GM23338 (cell line): Measurements from ENCODE around the gene TMEM51. TPM values are rescaled to one million over a fixed set of nuclear protein-coding genes. Genes with fewer than 3 reads are reported as not detected.
"Not testable (repeated sequence)": the region's sequence is repeated elsewhere in the genome, so short reads cannot be mapped to it uniquely, and the experiment has no call there.

ENCODE experiments used
- ATAC-seq: fragments of 200-7000 bp; cut with Tn5 transposase; 3 replicates; pipeline ENCODE4 v1.9.1; 2020
- DNase-seq: peaks from one replicate; pipeline ENCODE4 v3.0.0-alpha.2; 2015; ENCODE audit warnings: low spot score
- H2AFZ ChIP-seq: fragments of 200-600 bp; sonication (generic); 2 replicates; pipeline ENCODE4 v1.8.0; 2016; ENCODE audit warnings: antibody characterized with exemption, mild to moderate bottlenecking, moderate library complexity
- H3F3A ChIP-seq: fragments of 200-600 bp; sonication (generic); replicated peaks from 2 replicates; pipeline ENCODE4 v1.8.0; 2017; ENCODE audit warnings: antibody characterized with exemption, mixed run types, low read depth
- H3K27ac ChIP-seq: fragments of 200-600 bp; sonication (generic); 2 replicates; pipeline ENCODE4 v1.6.1; 2016; ENCODE audit warnings: low read depth
- H3K27me3 ChIP-seq: fragments of 200-600 bp; sonication (generic); 2 replicates; pipeline ENCODE4 v1.8.0; 2016; ENCODE audit warnings: mild to moderate bottlenecking, mixed run types, moderate library complexity; ENCODE audit not compliant: insufficient read depth
- H3K36me3 ChIP-seq: fragments of 200-600 bp; sonication (generic); 2 replicates; pipeline ENCODE4 v1.8.0; 2016; ENCODE audit warnings: mild to moderate bottlenecking; ENCODE audit not compliant: insufficient read depth
- H3K4me1 ChIP-seq: fragments of 200-600 bp; sonication (generic); 2 replicates; pipeline ENCODE4 v1.8.0; 2016; ENCODE audit warnings: mild to moderate bottlenecking, moderate library complexity; ENCODE audit not compliant: insufficient read depth
- H3K4me2 ChIP-seq: fragments of 200-600 bp; sonication (generic); 2 replicates; pipeline ENCODE4 v1.7.1; 2017; ENCODE audit warnings: mixed run types
- H3K4me3 ChIP-seq: fragments of 200-600 bp; sonication (generic); 2 replicates; pipeline ENCODE4 v1.6.1; 2016; ENCODE audit warnings: mixed run types
- H3K79me2 ChIP-seq: fragments of 200-600 bp; sonication (generic); replicated peaks from 2 replicates; pipeline ENCODE4 v1.8.0; 2017; ENCODE audit warnings: mild to moderate bottlenecking; ENCODE audit not compliant: insufficient read depth
- H3K9me2 ChIP-seq: fragments of 200-600 bp; sonication (generic); 2 replicates; pipeline ENCODE4 v1.8.0; 2017; ENCODE audit not compliant: insufficient read depth
- H4K20me1 ChIP-seq: fragments of 200-600 bp; sonication (generic); replicated peaks from 2 replicates; pipeline ENCODE4 v1.8.0; 2017; ENCODE audit warnings: mild to moderate bottlenecking; ENCODE audit not compliant: insufficient read depth
- H3K27ac Mint-ChIP-seq: 2 replicates; pipeline ENCODE4 v1.8.0; 2020; ENCODE audit warnings: inconsistent platforms, mild to moderate bottlenecking, moderate library complexity, mixed read lengths
- H3K27me3 Mint-ChIP-seq: 3 replicates; pipeline ENCODE4 v1.8.0; 2022; ENCODE audit warnings: low read depth, mild to moderate bottlenecking, moderate library complexity, mixed read lengths, inconsistent platforms; ENCODE audit not compliant: insufficient read depth, poor library complexity
- H3K36me3 Mint-ChIP-seq: 3 replicates; pipeline ENCODE4 v1.8.0; 2021; ENCODE audit warnings: low read depth, mild to moderate bottlenecking, inconsistent platforms, moderate library complexity, mixed read lengths
- H3K4me1 Mint-ChIP-seq: 3 replicates; pipeline ENCODE4 v1.8.0; 2020; ENCODE audit warnings: mild to moderate bottlenecking, inconsistent platforms, mixed read lengths
- H3K4me3 Mint-ChIP-seq: 3 replicates; pipeline ENCODE4 v1.8.0; 2021; ENCODE audit warnings: moderate library complexity, mild to moderate bottlenecking, inconsistent platforms, mixed read lengths
- H3K9me3 Mint-ChIP-seq: 3 replicates; pipeline ENCODE4 v1.8.0; 2020; ENCODE audit warnings: moderate library complexity, mild to moderate bottlenecking, inconsistent platforms, mixed read lengths
- EZH2phosphoT487 ChIP-seq: fragments of 200-600 bp; sonication (generic); IDR thresholded peaks from one replicate; pipeline ENCODE4 v1.8.1; 2018; ENCODE audit warnings: antibody characterized with exemption; ENCODE audit not compliant: unreplicated experiment
- ZNF114 ChIP-seq: fragments of 250-450 bp; sonication (Bioruptor Pico); IDR thresholded peaks from 2 replicates; pipeline ENCODE4 v1.5.0; 2020; ENCODE audit warnings: mild to moderate bottlenecking, moderate library complexity
- polyA plus RNA-seq: library from polyadenylated mRNA; unstranded; fragments of >200 nt; fragmentation: Nextera tagmentation; extraction: Ambion mirVana; gene quantifications from 2 replicates; pipeline ENCODE4 v1.2.1, GENCODE V29; 2016
- total RNA-seq: library from RNA; depleted of rRNA; stranded (reverse); fragments of >200 nt; shearing (Covaris generic); gene quantifications from 2 replicates; pipeline ENCODE4 v1.2.3, GENCODE V29; 2014
- TF ChIP-seq, protein P1 (sequence below): IDR thresholded peaks from 2 replicates; pipeline ENCODE4 v1.6.1; 2016; ENCODE audit warnings: antibody characterized with exemption
- TF ChIP-seq, protein P2 (sequence below): fragments of 250-450 bp; sonication (Bioruptor Pico); IDR thresholded peaks from 2 replicates; pipeline ENCODE4 v1.5.0; 2020; ENCODE audit warnings: mild to moderate bottlenecking, moderate library complexity

TMEM51 gene
- total and polyA plus RNA-seq, 2 experiments from 2014 or later, result 4.0 to 5.2 TPM

DNA sequence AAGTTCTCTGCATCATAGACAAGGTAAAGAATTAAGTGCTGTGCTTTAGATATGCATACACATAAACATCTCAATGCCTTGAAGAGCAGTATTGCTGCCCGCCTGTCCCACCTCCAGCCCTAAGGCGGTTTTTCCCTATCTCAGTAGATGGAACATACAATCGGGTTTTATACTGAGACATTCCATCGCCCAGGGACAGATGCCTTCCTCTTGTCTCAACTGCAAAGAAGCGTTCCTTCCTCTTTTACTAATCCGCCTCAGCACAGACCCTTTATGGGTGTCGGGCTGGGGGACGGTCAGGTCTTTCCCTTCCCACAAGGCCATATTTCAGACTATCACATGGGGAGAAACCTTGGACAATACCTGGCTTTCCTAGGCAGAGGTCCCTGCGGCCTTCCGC lies 17.9 kb upstream of the TMEM51 start:
- not testable (repeated sequence) for H3K27ac Mint-ChIP-seq, H3K4me2 ChIP-seq, H3F3A ChIP-seq, H3K36me3 Mint-ChIP-seq, H3K4me3 ChIP-seq, ATAC-seq, H3K27ac ChIP-seq, H4K20me1 ChIP-seq, H3K4me1 ChIP-seq, H3K4me3 Mint-ChIP-seq, H3K79me2 ChIP-seq, H3K27me3 ChIP-seq, DNase-seq, H3K9me2 ChIP-seq, H3K9me3 Mint-ChIP-seq, H3K36me3 ChIP-seq
- H3K27me3 Mint-ChIP-seq, result peaks cover 12% of the 10 kb centered on the region
- H2AFZ ChIP-seq, result 0 out of 2 replicates have a peak overlapping the region, but pooled peaks have one; percentile 63
- H3K4me1 Mint-ChIP-seq, result peaks cover 12% of the 10 kb centered on the region

DNA sequence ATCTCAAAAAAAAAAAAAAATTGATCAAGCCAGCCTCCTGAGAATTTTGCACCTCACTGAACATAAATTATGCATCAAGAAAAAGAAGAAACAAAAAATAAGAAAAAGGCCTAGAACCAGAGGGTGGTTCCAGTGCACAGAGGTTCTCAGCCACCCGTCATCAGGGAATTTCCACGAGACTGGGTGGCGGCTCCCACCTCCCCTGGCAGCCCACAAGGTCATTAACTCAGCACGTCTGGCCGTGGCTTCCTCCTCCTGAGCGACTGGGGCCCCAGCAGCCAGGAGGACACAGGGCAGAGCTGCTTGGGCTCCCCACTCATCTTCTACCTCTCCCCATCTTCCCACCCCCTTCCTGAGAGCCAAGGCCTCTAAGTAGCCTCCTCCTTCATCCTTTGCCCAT lies 15.7 kb upstream of the TMEM51 start:
- DNase-seq, result no peak
- no peak for TF ChIP-seq EZH2phosphoT487
- TF ChIP-seq, protein P1, sequence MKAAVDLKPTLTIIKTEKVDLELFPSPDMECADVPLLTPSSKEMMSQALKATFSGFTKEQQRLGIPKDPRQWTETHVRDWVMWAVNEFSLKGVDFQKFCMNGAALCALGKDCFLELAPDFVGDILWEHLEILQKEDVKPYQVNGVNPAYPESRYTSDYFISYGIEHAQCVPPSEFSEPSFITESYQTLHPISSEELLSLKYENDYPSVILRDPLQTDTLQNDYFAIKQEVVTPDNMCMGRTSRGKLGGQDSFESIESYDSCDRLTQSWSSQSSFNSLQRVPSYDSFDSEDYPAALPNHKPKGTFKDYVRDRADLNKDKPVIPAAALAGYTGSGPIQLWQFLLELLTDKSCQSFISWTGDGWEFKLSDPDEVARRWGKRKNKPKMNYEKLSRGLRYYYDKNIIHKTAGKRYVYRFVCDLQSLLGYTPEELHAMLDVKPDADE, result no peak
- TF ChIP-seq ZNF114 (CRISPR knock-in tag), result no peak
- TF ChIP-seq, protein P2, sequence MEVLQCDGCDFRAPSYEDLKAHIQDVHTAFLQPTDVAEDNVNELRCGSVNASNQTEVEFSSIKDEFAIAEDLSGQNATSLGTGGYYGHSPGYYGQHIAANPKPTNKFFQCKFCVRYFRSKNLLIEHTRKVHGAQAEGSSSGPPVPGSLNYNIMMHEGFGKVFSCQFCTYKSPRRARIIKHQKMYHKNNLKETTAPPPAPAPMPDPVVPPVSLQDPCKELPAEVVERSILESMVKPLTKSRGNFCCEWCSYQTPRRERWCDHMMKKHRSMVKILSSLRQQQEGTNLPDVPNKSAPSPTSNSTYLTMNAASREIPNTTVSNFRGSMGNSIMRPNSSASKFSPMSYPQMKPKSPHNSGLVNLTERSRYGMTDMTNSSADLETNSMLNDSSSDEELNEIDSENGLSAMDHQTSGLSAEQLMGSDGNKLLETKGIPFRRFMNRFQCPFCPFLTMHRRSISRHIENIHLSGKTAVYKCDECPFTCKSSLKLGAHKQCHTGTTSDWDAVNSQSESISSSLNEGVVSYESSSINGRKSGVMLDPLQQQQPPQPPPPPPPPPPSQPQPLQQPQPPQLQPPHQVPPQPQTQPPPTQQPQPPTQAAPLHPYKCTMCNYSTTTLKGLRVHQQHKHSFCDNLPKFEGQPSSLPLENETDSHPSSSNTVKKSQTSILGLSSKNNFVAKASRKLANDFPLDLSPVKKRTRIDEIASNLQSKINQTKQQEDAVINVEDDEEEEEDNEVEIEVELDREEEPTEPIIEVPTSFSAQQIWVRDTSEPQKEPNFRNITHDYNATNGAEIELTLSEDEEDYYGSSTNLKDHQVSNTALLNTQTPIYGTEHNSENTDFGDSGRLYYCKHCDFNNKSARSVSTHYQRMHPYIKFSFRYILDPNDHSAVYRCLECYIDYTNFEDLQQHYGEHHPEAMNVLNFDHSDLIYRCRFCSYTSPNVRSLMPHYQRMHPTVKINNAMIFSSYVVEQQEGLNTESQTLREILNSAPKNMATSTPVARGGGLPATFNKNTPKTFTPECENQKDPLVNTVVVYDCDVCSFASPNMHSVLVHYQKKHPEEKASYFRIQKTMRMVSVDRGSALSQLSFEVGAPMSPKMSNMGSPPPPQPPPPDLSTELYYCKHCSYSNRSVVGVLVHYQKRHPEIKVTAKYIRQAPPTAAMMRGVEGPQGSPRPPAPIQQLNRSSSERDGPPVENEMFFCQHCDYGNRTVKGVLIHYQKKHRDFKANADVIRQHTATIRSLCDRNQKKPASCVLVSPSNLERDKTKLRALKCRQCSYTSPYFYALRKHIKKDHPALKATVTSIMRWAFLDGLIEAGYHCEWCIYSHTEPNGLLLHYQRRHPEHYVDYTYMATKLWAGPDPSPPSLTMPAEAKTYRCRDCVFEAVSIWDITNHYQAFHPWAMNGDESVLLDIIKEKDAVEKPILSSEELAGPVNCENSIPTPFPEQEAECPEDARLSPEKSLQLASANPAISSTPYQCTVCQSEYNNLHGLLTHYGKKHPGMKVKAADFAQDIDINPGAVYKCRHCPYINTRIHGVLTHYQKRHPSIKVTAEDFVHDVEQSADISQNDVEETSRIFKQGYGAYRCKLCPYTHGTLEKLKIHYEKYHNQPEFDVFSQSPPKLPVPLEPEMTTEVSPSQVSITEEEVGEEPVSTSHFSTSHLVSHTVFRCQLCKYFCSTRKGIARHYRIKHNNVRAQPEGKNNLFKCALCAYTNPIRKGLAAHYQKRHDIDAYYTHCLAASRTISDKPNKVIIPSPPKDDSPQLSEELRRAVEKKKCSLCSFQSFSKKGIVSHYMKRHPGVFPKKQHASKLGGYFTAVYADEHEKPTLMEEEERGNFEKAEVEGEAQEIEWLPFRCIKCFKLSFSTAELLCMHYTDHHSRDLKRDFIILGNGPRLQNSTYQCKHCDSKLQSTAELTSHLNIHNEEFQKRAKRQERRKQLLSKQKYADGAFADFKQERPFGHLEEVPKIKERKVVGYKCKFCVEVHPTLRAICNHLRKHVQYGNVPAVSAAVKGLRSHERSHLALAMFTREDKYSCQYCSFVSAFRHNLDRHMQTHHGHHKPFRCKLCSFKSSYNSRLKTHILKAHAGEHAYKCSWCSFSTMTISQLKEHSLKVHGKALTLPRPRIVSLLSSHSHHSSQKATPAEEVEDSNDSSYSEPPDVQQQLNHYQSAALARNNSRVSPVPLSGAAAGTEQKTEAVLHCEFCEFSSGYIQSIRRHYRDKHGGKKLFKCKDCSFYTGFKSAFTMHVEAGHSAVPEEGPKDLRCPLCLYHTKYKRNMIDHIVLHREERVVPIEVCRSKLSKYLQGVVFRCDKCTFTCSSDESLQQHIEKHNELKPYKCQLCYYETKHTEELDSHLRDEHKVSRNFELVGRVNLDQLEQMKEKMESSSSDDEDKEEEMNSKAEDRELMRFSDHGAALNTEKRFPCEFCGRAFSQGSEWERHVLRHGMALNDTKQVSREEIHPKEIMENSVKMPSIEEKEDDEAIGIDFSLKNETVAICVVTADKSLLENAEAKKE (CRISPR knock-in tag), result no peak
- H3K4me1 ChIP-seq, result peaks cover 8% of the 10 kb centered on the region
- Mint-ChIP-seq H3K27me3 (peaks cover 12% of the 10 kb centered on the region), H3K36me3 (no peaks in the 10 kb centered on the region), H3K4me1 (peaks cover 12% of the 10 kb centered on the region), H3K27ac (no peak overlapping the region), H3K4me3 (no peak overlapping the region), H3K9me3 (no peaks in the 10 kb centered on the region)
- H3K4me2 ChIP-seq, result no peak overlapping the region
- H3K9me2 ChIP-seq, result no peaks in the 10 kb centered on the region
- H3K27ac ChIP-seq, result no peak overlapping the region
- H3K79me2 ChIP-seq, result no peaks in the 10 kb centered on the region
- ATAC-seq, result no peak
- H4K20me1 ChIP-seq, result no peaks in the 10 kb centered on the region
- no peaks in the 10 kb centered on the region for H3F3A ChIP-seq
- no peaks in the 10 kb centered on the region for H3K36me3 ChIP-seq
- H2AFZ ChIP-seq, result no peak overlapping the region
- H3K4me3 ChIP-seq, result no peak overlapping the region
- H3K27me3 ChIP-seq, result no peaks in the 10 kb centered on the region
